KOPT-K1 (cell line): Measurements from ENCODE around the gene VCX3B.
"Not testable (repeated sequence)": the region's sequence is repeated elsewhere in the genome, so short reads cannot be mapped to it uniquely, and the experiment has no call there.

Source experiments
- H3K27ac ChIP-seq: fragments of 200-600 bp; sonication (generic); 2 replicates; pipeline ENCODE4 v1.5.1; 2016; ENCODE audit warnings: antibody characterized with exemption, mild to moderate bottlenecking, low read depth, low read length; ENCODE audit not compliant: poor library complexity, severe bottlenecking
- H3K36me3 ChIP-seq: fragments of 200-600 bp; sonication (generic); 2 replicates; pipeline ENCODE4 v1.5.1; 2017; ENCODE audit warnings: antibody characterized with exemption, mild to moderate bottlenecking, low read length, moderate library complexity; ENCODE audit not compliant: insufficient read depth
- H3K9me3 ChIP-seq: fragments of 200-600 bp; sonication (generic); 2 replicates; pipeline ENCODE4 v1.5.1; 2017; ENCODE audit warnings: antibody characterized with exemption, low read length, mild to moderate bottlenecking; ENCODE audit not compliant: insufficient read depth, poor library complexity, severe bottlenecking

The VCX3B gene

DNA sequence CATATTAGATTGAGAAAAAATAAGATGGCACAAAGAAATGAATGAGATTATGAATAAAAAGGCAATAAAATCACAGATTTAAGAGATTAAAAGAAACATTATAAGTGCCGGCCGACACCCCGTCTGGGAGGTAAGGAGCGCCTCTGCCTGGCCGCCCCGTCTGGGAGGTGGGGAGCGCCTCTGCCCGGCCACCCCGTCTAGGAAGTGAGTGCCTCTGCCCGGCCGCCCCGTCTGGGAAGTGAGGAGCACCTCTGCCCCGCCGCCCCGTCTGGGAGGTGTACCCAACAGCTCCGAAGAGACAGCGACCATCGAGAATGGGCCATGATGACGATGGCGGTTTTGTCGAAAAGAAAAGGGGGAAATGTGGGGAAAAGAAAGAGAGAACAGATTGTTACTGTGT, 37.5 kb downstream of the VCX3B start:
- H3K27ac ChIP-seq, H3K9me3 ChIP-seq, H3K36me3 ChIP-seq: not testable (repeated sequence)

DNA sequence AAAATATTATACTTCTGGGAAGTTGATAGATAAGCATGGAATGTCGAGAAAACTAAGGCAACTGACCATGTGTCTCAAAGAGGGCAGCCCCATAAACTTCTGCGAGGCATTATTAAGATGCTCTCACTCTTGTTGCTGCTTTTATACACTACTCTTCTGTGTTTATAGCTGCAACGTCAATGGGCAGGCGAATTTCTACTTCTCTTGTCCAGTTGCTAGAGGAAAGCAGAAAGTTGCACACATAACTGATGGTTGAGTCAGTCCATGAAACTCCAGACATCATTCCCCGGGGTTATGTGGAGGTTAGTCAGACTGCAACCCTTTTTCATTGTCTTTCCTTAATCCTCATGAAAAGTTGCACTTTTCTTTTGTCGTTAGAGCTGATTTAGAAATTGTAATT, 39.8 kb downstream of the VCX3B start:
- Histone ChIP-seq H3K9me3 (no peaks in the 10 kb centered on the region), H3K36me3 (no peaks in the 10 kb centered on the region), H3K27ac (no peak overlapping the region)
